ENCODE data around the gene LMAN1. TPM values are rescaled to one million over a fixed set of nuclear protein-coding genes. Genes with fewer than 3 reads are reported as not detected.

Gene LMAN1
- total RNA-seq, 4 donors from 2014 or later = 64.0 to 80.4 (median 68.5) TPM

GRCh38 chr18:59343926-59344325 is 15.1 kb downstream of the LMAN1 start:
- peaks cover 2 to 100% of the 10 kb centered on the region in 2 donors for H3K36me3 ChIP-seq
- no peak overlapping the region for H3K27ac ChIP-seq
- H3K4me3 ChIP-seq = no peak overlapping the region
- WGBS, 2 donors (ENCODE audit: low coverage in 1 of 2) = 94 to 95% methylated on average over 2 of the region's 2 CpGs
- H3K4me1 ChIP-seq = no peaks in the 10 kb centered on the region
- no peak for TF ChIP-seq EP300 (IDR thresholded peaks at IDR 0.05)
- no peak for TF ChIP-seq CTCF (IDR thresholded peaks at IDR 0.05)
- no peak for TF ChIP-seq POLR2A (IDR thresholded peaks at IDR 0.05)
- no peak for TF ChIP-seq POLR2AphosphoS5 (IDR thresholded peaks at IDR 0.05)
- no peaks in the 10 kb centered on the region for H3K27me3 ChIP-seq
- H3K9me3 ChIP-seq = peaks cover 0 to 20% (median 0%) of the 10 kb centered on the region in 3 donors
- no peak for ATAC-seq

- Histone ChIP-seq H3K4me3 (no peak overlapping the region), H3K27me3 (no peaks in the 10 kb centered on the region), H3K27ac (no peak overlapping the region), H3K9me3 (peaks cover 0 to 20% (median 0%) of the 10 kb centered on the region in 3 donors), H3K4me1 (no peaks in the 10 kb centered on the region), H3K36me3 (peaks cover 2 to 100% of the 10 kb centered on the region in 2 donors)
- ATAC-seq = no peak
- no peak for TF ChIP-seq EP300 (IDR thresholded peaks at IDR 0.05)
- TF ChIP-seq POLR2AphosphoS5 (IDR thresholded peaks at IDR 0.05) = no peak
- no peak for TF ChIP-seq POLR2A (IDR thresholded peaks at IDR 0.05)
- no peak for TF ChIP-seq CTCF (IDR thresholded peaks at IDR 0.05)
Measured at GRCh38 chr18:59340817-59341216, 18.2 kb downstream of the LMAN1 start.

- H3K27me3 ChIP-seq = no peaks in the 10 kb centered on the region
- H3K4me3 ChIP-seq = no peak overlapping the region
- TF ChIP-seq EP300 (IDR thresholded peaks at IDR 0.05) = no peak
- no peak for TF ChIP-seq POLR2A (IDR thresholded peaks at IDR 0.05)
- no peak for TF ChIP-seq CTCF (IDR thresholded peaks at IDR 0.05)
- TF ChIP-seq POLR2AphosphoS5 (IDR thresholded peaks at IDR 0.05) = no peak
- H3K36me3 ChIP-seq = peaks cover 2 to 100% of the 10 kb centered on the region in 2 donors
- 100% methylated on average over 1 to 2 of the region's 2 CpGs for WGBS, 2 donors (ENCODE audit: low coverage in 1 of 2)
- ATAC-seq = no peak
- peaks cover 0 to 20% (median 0%) of the 10 kb centered on the region in 3 donors for H3K9me3 ChIP-seq
- no peak overlapping the region for H3K27ac ChIP-seq
- no peaks in the 10 kb centered on the region for H3K4me1 ChIP-seq
Measured at GRCh38 chr18:59340312-59340711, 18.8 kb downstream of the LMAN1 start.

GRCh38 chr18:59332986-59333385 is 26.1 kb downstream of the LMAN1 start:
- no peaks in the 10 kb centered on the region for H3K27me3 ChIP-seq
- no peak overlapping the region for H3K4me3 ChIP-seq
- no peak overlapping the region for H3K27ac ChIP-seq
- ATAC-seq = no peak
- peaks cover 0 to 99% of the 10 kb centered on the region in 2 donors for H3K36me3 ChIP-seq
- no peaks in the 10 kb centered on the region for H3K9me3 ChIP-seq
- no peaks in the 10 kb centered on the region for H3K4me1 ChIP-seq
- WGBS, 2 donors (ENCODE audit: low coverage in 1 of 2) = 59 to 71% methylated on average over 3 of the region's 3 CpGs
- no peak for TF ChIP-seq POLR2A (IDR thresholded peaks at IDR 0.05)
- TF ChIP-seq EP300 (IDR thresholded peaks at IDR 0.05) = no peak

- no peaks in the 10 kb centered on the region for H3K4me1 ChIP-seq
- no peak overlapping the region for H3K4me3 ChIP-seq
- no peaks in the 10 kb centered on the region for H3K27me3 ChIP-seq
- peaks cover 0 to 82% of the 10 kb centered on the region in 2 donors for H3K36me3 ChIP-seq
- no peak for ATAC-seq
- TF ChIP-seq POLR2AphosphoS5 (IDR thresholded peaks at IDR 0.05) (no peak), CTCF (IDR thresholded peaks at IDR 0.05) (no peak), EP300 (IDR thresholded peaks at IDR 0.05) (no peak)
- H3K27ac ChIP-seq = no peak overlapping the region
- no peaks in the 10 kb centered on the region for H3K9me3 ChIP-seq
- WGBS, 2 donors (ENCODE audit: low coverage in 1 of 2) = 100% methylated on average over 2 of the region's 2 CpGs
Measured at GRCh38 chr18:59328683-59329082, 30.4 kb downstream of the LMAN1 start.
